DMS153 treated with DMSO at 0.1 percent for 48 hours (cell line): ENCODE measurements around the gene UBE3D.

Source experiments
- DNase-seq: peaks from one replicate; lab custom pipeline; 2025; ENCODE audit not compliant: unreplicated experiment; lab: John Stamatoyannopoulos, UW

Gene UBE3D

DNA sequence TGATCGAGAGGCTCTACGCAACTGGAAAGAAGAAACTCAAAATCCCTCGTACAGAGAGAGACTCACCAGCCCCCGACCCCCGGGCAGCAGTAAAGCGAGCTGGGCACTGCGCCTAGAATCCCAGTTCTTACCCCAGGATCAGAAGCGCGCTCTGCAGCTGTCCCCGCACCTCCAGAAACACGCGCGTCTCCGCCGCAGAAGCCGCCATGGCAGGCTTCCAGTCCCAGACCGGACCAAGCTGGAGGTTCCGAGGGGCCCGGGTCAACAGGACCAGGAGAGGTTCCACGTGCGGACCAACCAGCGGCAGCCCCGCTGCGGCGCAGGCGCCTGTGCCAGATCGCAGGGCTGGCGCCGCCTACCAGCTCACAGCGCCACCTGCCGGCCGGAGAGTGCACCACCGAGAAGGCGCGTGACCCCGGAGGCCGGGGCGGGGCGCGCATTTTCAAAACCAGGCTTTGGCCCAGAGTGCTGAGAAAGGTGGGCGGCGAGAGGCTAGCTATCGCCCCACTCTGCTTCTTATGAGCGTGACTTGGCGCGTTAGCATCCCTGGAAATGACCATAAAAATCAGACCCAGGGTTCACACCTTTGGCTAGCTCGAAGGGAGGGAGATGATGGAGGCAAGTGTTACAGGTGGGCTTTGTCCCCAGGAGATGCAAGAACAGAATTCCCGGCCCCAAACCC lies at the start of gene UBE3D:
TSS of gene UBE3D (minus strand) at position 331 of the 682 bp plus-strand sequence. CDS start at position 208, 123 bp downstream.
- peak; percentile 91 for DNase-seq

GRCh38 chr6:83114164-83114563 lies 48.5 kb upstream of the UBE3D start:
- no peak for DNase-seq

GRCh38 chr6:83113258-83113657 lies 47.6 kb upstream of the UBE3D start:
- DNase-seq, result no peak

GRCh38 chr6:83108378-83108777 lies 42.7 kb upstream of the UBE3D start:
- DNase-seq, result no peak

GRCh38 chr6:83098589-83098988 lies 32.9 kb upstream of the UBE3D start:
- no peak for DNase-seq

DNA sequence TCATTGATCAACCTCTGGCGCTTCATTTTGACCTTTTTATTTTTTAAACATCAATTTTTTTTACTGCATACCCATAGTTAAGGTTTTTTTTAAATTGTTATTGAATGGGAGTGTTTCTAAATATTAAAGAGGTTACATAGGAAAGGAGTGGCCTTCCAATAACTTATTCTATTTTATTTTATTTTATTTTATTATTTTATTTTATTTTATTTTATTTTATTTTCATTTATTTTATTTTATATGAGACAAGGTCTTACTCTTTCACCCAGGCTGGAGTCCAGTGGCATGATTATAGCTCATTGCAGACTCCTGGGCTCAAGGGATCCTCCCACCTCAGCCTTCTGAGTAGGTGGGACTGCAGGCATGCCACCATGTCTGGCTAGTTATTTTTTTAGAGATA lies 32.0 kb upstream of the UBE3D start:
- DNase-seq, result no peak

- DNase-seq, result no peak
These were observed 31.6 kb upstream of the UBE3D start for GRCh38 chr6:83097204-83097603.

DNA sequence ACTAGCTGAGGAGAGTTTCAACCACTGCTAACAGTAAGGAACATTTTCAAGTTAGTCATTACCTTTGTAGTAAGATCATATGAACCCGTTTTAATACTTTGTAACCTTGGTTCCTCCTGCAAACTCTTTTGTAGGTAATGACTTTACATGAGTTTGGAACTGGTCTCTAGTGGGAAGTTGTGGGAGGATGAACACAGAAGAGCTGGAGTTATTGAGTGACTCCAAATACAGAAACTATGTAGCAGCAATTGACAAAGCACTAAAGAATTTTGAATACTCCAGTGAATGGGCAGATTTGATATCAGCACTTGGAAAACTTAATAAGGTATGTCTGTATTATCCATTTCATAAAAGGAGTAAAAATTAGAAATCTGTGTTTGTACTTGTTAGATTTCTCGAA lies 31.1 kb upstream of the UBE3D start:
- DNase-seq, result no peak

GRCh38 chr6:83092756-83093399 lies 27.2 kb upstream of the UBE3D start:
- no peak for DNase-seq

- no peak for DNase-seq
These were observed 21.1 kb upstream of the UBE3D start for GRCh38 chr6:83086751-83087150.

GRCh38 chr6:83083476-83083875 lies 17.8 kb upstream of the UBE3D start:
- no peak for DNase-seq

- no peak for DNase-seq
These were observed 8.0 kb upstream of the UBE3D start for GRCh38 chr6:83073615-83074014.

GRCh38 chr6:83072726-83073125 lies 7.1 kb upstream of the UBE3D start:
- no peak for DNase-seq

GRCh38 chr6:83071707-83072106 lies 6.1 kb upstream of the UBE3D start:
- no peak for DNase-seq

- no peak for DNase-seq
These were observed 5.4 kb upstream of the UBE3D start for GRCh38 chr6:83071023-83071422.

GRCh38 chr6:83069633-83070032 lies 4.0 kb upstream of the UBE3D start:
- DNase-seq, result no peak

DNA sequence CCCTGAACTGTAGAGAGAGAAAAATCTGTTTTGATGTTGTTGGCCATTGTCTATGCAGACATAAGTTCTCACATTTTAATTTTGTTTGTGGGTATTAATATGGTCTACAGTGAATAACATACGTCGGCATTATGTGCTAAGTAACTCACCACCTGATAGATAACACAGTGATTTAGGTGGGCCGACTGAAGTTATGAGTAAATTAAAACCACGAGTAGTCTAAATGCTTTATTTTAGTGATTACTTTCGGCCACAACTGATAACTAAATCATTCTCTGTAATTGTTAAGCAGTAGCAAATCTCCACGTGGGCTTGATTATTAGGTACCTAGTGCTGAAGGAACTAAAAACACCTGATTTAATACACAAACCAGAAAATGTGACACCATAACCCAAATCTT lies 3.0 kb upstream of the UBE3D start:
- no peak for DNase-seq

- DNase-seq, result peak; percentile 99
These were observed 2.1 kb upstream of the UBE3D start, which contains the start of gene DOP1A for GRCh38 chr6:83067448-83068439. DOP1A (plus strand) TSS chr6:83067671; CDS start chr6:83096978, 29,307 bp downstream.

DNA sequence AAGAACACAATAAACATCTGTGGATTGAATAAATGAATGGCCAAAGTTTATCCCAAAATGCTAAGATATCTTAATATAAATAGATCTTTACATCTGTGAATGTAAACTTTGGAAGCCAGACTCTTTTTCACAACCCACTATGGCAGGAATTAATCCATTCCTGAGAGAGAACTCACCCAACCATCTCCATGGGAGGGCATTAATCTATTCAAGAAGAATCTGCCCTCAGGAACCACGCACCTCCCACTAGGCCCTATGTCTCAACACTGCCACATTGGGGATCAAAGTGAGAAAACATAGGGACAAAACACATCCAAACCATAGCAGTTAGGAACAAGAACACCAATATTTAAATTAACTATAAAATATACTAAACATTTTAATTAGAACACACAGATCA lies 3.4 kb downstream of the UBE3D start:
- DNase-seq, result no peak

- no peak for DNase-seq
These were observed 4.5 kb downstream of the UBE3D start for GRCh38 chr6:83061190-83061589.

GRCh38 chr6:83057705-83058321 lies 7.8 kb downstream of the UBE3D start:
- peak; percentile 45 for DNase-seq
